Astrocyte (in vitro differentiated cells and primary cell): ENCODE data around the gene LTB. TPM values are rescaled to one million over a fixed set of nuclear protein-coding genes. Genes with fewer than 3 reads are reported as not detected.

Source experiments
- DNase-seq: peaks from one replicate; pipeline ENCODE4 v3.0.0-alpha.2; 2010; ENCODE audit warnings: low read depth
- FAIRE-seq: peaks from 2 replicates; lab custom pipeline; 2011; peaks lifted over from hg19 to GRCh38; lab: Jason Lieb, UNC
- H2AFZ ChIP-seq: 2 replicates; pipeline ENCODE4 v1.6.0; 2012; ENCODE audit warnings: low read depth, low read length, inconsistent platforms
- H3K27ac ChIP-seq: 2 replicates; pipeline ENCODE4 v1.5.1; 2011; ENCODE audit warnings: low read depth, low read length, inconsistent platforms
- H3K27me3 ChIP-seq: 2 replicates; pipeline ENCODE4 v1.6.0; 2011; ENCODE audit warnings: low read length, inconsistent platforms; ENCODE audit not compliant: insufficient read depth
- H3K36me3 ChIP-seq: 2 replicates; pipeline ENCODE4 v1.5.1; 2011; ENCODE audit warnings: low read length, inconsistent platforms; ENCODE audit not compliant: insufficient read depth
- H3K4me1 ChIP-seq: 2 replicates; pipeline ENCODE4 v1.5.1; 2011; ENCODE audit warnings: low read length, inconsistent platforms; ENCODE audit not compliant: insufficient read depth
- H3K4me2 ChIP-seq: 2 replicates; pipeline ENCODE4 v1.6.0; 2012; ENCODE audit warnings: low read length, inconsistent platforms
- H3K4me3 ChIP-seq: 2 replicates; pipeline ENCODE4 v1.5.1; 2011; ENCODE audit warnings: low read depth, mild to moderate bottlenecking, low read length, inconsistent platforms; ENCODE audit not compliant: insufficient read depth
- H3K79me2 ChIP-seq: 2 replicates; pipeline ENCODE4 v1.6.0; 2012; ENCODE audit warnings: mild to moderate bottlenecking, low read length, inconsistent platforms; ENCODE audit not compliant: insufficient read depth
- H3K9ac ChIP-seq: 2 replicates; pipeline ENCODE4 v1.6.0; 2012; ENCODE audit warnings: mild to moderate bottlenecking, low read length, inconsistent platforms
- H3K9me3 ChIP-seq: 2 replicates; pipeline ENCODE4 v1.5.1; 2012; ENCODE audit warnings: low read depth, mild to moderate bottlenecking, low read length, inconsistent platforms; ENCODE audit not compliant: insufficient read depth
- H4K20me1 ChIP-seq: 2 replicates; pipeline ENCODE4 v1.6.0; 2012; ENCODE audit warnings: low read length, inconsistent platforms; ENCODE audit not compliant: insufficient read depth
- H3K27ac Mint-ChIP-seq: one replicate; pipeline ENCODE4 v1.8.0; 2021; ENCODE audit warnings: mild to moderate bottlenecking, mixed read lengths; ENCODE audit not compliant: unreplicated experiment
- H3K27me3 Mint-ChIP-seq: one replicate; pipeline ENCODE4 v1.8.0; 2021; ENCODE audit warnings: low read depth, mixed read lengths; ENCODE audit not compliant: unreplicated experiment
- H3K36me3 Mint-ChIP-seq: one replicate; pipeline ENCODE4 v1.8.0; 2021; ENCODE audit warnings: low read depth, mixed read lengths; ENCODE audit not compliant: unreplicated experiment
- H3K4me1 Mint-ChIP-seq: one replicate; pipeline ENCODE4 v1.8.0; 2021; ENCODE audit warnings: low read depth, mixed read lengths; ENCODE audit not compliant: unreplicated experiment
- H3K4me3 Mint-ChIP-seq: one replicate; pipeline ENCODE4 v1.8.0; 2021; ENCODE audit warnings: mild to moderate bottlenecking, moderate library complexity, mixed read lengths; ENCODE audit not compliant: unreplicated experiment
- H3K9me3 Mint-ChIP-seq: one replicate; pipeline ENCODE4 v1.8.0; 2021; ENCODE audit warnings: mild to moderate bottlenecking, mixed read lengths; ENCODE audit not compliant: unreplicated experiment
- EZH2 ChIP-seq: IDR thresholded peaks from 2 replicates; pipeline ENCODE4 v1.6.1; 2012; ENCODE audit warnings: mild to moderate bottlenecking, low read length, inconsistent platforms; ENCODE audit not compliant: insufficient read depth
- total RNA-seq: library from RNA; stranded (reverse); gene quantifications from 2 replicates; pipeline ENCODE4 v1.2.1, GENCODE V29; 2021
- TF ChIP-seq, protein P1 (sequence below): IDR thresholded peaks from 2 replicates; pipeline ENCODE4 v1.5.1; 2011; ENCODE audit warnings: low read depth, mild to moderate bottlenecking, inconsistent platforms, low read length, moderate library complexity; ENCODE audit not compliant: insufficient read depth

LTB gene
- total RNA-seq, 1 donor from 2014 or later: 0.52 TPM

GRCh38 chr6:31626952-31627351 lies 44.7 kb upstream of the LTB start:
- Histone ChIP-seq H2AFZ (no peak overlapping the region), H3K9me3 (no peaks in the 10 kb centered on the region), H3K9ac (peak overlapping the region; percentile 30), H3K4me3 (no peak overlapping the region), H3K4me1 (peaks cover 11% of the 10 kb centered on the region), H3K27ac (no peak overlapping the region), H4K20me1 (peaks cover 95% of the 10 kb centered on the region), H3K79me2 (peaks cover 93% of the 10 kb centered on the region), H3K36me3 (peaks cover 59% of the 10 kb centered on the region), H3K27me3 (no peaks in the 10 kb centered on the region), H3K4me2 (no peak overlapping the region)
- peaks cover 9% of the 10 kb centered on the region for H3K4me1 Mint-ChIP-seq
- no peaks in the 10 kb centered on the region for H3K9me3 Mint-ChIP-seq
- no peaks in the 10 kb centered on the region for H3K27me3 Mint-ChIP-seq
- FAIRE-seq (no peak), DNase-seq (no peak)
- peaks cover 47% of the 10 kb centered on the region for H3K36me3 Mint-ChIP-seq
- TF ChIP-seq, protein P1, sequence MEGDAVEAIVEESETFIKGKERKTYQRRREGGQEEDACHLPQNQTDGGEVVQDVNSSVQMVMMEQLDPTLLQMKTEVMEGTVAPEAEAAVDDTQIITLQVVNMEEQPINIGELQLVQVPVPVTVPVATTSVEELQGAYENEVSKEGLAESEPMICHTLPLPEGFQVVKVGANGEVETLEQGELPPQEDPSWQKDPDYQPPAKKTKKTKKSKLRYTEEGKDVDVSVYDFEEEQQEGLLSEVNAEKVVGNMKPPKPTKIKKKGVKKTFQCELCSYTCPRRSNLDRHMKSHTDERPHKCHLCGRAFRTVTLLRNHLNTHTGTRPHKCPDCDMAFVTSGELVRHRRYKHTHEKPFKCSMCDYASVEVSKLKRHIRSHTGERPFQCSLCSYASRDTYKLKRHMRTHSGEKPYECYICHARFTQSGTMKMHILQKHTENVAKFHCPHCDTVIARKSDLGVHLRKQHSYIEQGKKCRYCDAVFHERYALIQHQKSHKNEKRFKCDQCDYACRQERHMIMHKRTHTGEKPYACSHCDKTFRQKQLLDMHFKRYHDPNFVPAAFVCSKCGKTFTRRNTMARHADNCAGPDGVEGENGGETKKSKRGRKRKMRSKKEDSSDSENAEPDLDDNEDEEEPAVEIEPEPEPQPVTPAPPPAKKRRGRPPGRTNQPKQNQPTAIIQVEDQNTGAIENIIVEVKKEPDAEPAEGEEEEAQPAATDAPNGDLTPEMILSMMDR: no peak
- TF ChIP-seq EZH2: no peak
- H3K27ac Mint-ChIP-seq: no peak overlapping the region
- no peak overlapping the region for H3K4me3 Mint-ChIP-seq

- H3K4me1 Mint-ChIP-seq: peaks cover 9% of the 10 kb centered on the region
- H3K79me2 ChIP-seq: peaks cover 84% of the 10 kb centered on the region
- DNase-seq: no peak
- H3K4me3 ChIP-seq: no peak overlapping the region
- H3K36me3 Mint-ChIP-seq: peaks cover 38% of the 10 kb centered on the region
- no peaks in the 10 kb centered on the region for H3K27me3 ChIP-seq
- no peaks in the 10 kb centered on the region for H3K9me3 Mint-ChIP-seq
- peaks cover 50% of the 10 kb centered on the region for H3K36me3 ChIP-seq
- no peak overlapping the region for H3K9ac ChIP-seq
- peak overlapping the region; percentile 45 for H3K4me3 Mint-ChIP-seq
- no peak for FAIRE-seq
- H3K27me3 Mint-ChIP-seq: no peaks in the 10 kb centered on the region
- no peak overlapping the region for H3K4me2 ChIP-seq
- H3K27ac ChIP-seq: no peak overlapping the region
- peaks cover 78% of the 10 kb centered on the region for H4K20me1 ChIP-seq
- H3K9me3 ChIP-seq: no peaks in the 10 kb centered on the region
- no peak overlapping the region for H2AFZ ChIP-seq
- H3K4me1 ChIP-seq: peaks cover 12% of the 10 kb centered on the region
- TF ChIP-seq EZH2: no peak
- TF ChIP-seq, protein P1: no peak
- H3K27ac Mint-ChIP-seq: no peak overlapping the region
Measured at GRCh38 chr6:31624070-31624469, 41.8 kb upstream of the LTB start.

- TF ChIP-seq EZH2: no peak
- TF ChIP-seq, protein P1: no peak
- FAIRE-seq (no peak), DNase-seq (no peak)
- peak overlapping the region; percentile 97 for H3K27ac Mint-ChIP-seq
- Histone ChIP-seq H3K27ac (no peak overlapping the region), H3K36me3 (peaks cover 38% of the 10 kb centered on the region), H3K79me2 (peaks cover 70% of the 10 kb centered on the region), H3K4me3 (peak overlapping the region; percentile 77), H3K4me1 (peaks cover 12% of the 10 kb centered on the region), H4K20me1 (peaks cover 64% of the 10 kb centered on the region), H2AFZ (no peak overlapping the region), H3K4me2 (peak overlapping the region; percentile 94), H3K27me3 (no peaks in the 10 kb centered on the region), H3K9ac (peak overlapping the region; percentile 93), H3K9me3 (no peaks in the 10 kb centered on the region)
- H3K4me3 Mint-ChIP-seq: peak overlapping the region; percentile 97
- peaks cover 33% of the 10 kb centered on the region for H3K36me3 Mint-ChIP-seq
- no peaks in the 10 kb centered on the region for H3K9me3 Mint-ChIP-seq
- H3K4me1 Mint-ChIP-seq: peaks cover 9% of the 10 kb centered on the region
- no peaks in the 10 kb centered on the region for H3K27me3 Mint-ChIP-seq
Measured at GRCh38 chr6:31622684-31623091, 40.5 kb upstream of the LTB start.
